Measurements from ENCODE around the gene MGAT5. TPM values are rescaled to one million over a fixed set of nuclear protein-coding genes. Genes with fewer than 3 reads are reported as not detected.

Gene MGAT5
- total RNA-seq, 1 donor from 2014 or later: 37.6 TPM

DNA sequence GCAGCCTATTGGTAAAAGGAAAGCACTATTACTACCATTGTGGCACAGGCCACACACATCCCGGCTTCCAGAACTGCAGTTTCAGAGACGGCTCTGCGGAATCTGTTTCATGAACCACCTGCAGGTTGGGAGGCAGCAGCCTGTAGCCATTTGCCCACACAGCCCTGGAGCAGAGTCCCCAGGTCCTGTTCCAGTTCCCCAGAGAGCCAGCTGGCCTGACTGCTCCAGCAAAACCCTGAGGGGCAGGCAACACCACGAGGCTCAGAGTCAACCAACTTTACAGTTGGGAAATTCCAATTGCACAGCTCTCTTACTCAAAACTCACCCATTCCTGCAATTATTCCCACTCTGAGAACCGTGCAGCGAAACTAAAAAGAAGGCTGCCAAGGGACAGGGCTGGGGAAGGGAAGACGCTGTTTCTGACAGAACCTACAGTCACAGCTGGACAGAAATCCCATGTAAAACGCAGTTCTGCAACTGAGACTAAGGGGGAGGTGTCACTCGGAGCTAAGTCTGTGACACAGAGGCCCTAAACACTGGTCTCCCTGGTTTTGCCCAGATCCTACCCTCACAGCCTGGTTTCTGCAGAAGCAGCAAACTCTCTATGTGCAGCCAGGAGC is 245.5 kb downstream of the MGAT5 start:
- H3K9me3 ChIP-seq (ENCODE audit: control insufficient read depth in 3 of 3, low read length in 3 of 3): no peaks in the 10 kb centered on the region
- no peak overlapping the region for H3K9ac ChIP-seq (ENCODE audit: low read depth in 1 of 3, low read length in 3 of 3)
- H3K4me1 ChIP-seq (ENCODE audit: control insufficient read depth in 3 of 3, insufficient read depth in 3 of 3, low read length in 3 of 3): no peaks in the 10 kb centered on the region
- no peaks in the 10 kb centered on the region for H3K36me3 ChIP-seq (ENCODE audit: control insufficient read depth in 3 of 3, insufficient read depth in 3 of 3, low read length in 3 of 3)
- peaks cover under 1 to 3% (median 2%) of the 10 kb centered on the region in 3 donors for H3K27me3 ChIP-seq (ENCODE audit: control insufficient read depth in 3 of 3, insufficient read depth in 3 of 3, low read length in 3 of 3)
- no peak overlapping the region for H3K4me3 ChIP-seq (ENCODE audit: low read length in 3 of 3)
- H3K27ac ChIP-seq (ENCODE audit: low read depth, low read length): no peak overlapping the region

GRCh38 chr2:134500211-134500935 is 246.5 kb downstream of the MGAT5 start:
- H3K9me3 ChIP-seq (ENCODE audit: control insufficient read depth in 3 of 3, low read length in 3 of 3): no peaks in the 10 kb centered on the region
- H3K27ac ChIP-seq (ENCODE audit: low read depth, low read length): no peak overlapping the region
- no peaks in the 10 kb centered on the region for H3K4me1 ChIP-seq (ENCODE audit: control insufficient read depth in 3 of 3, insufficient read depth in 3 of 3, low read length in 3 of 3)
- no peak overlapping the region for H3K4me3 ChIP-seq (ENCODE audit: low read length in 3 of 3)
- peaks cover 0 to 3% (median 0%) of the 10 kb centered on the region in 3 donors for H3K27me3 ChIP-seq (ENCODE audit: control insufficient read depth in 3 of 3, insufficient read depth in 3 of 3, low read length in 3 of 3)
- H3K9ac ChIP-seq (ENCODE audit: low read depth in 1 of 3, low read length in 3 of 3): no peak overlapping the region
- no peaks in the 10 kb centered on the region for H3K36me3 ChIP-seq (ENCODE audit: control insufficient read depth in 3 of 3, insufficient read depth in 3 of 3, low read length in 3 of 3)

DNA sequence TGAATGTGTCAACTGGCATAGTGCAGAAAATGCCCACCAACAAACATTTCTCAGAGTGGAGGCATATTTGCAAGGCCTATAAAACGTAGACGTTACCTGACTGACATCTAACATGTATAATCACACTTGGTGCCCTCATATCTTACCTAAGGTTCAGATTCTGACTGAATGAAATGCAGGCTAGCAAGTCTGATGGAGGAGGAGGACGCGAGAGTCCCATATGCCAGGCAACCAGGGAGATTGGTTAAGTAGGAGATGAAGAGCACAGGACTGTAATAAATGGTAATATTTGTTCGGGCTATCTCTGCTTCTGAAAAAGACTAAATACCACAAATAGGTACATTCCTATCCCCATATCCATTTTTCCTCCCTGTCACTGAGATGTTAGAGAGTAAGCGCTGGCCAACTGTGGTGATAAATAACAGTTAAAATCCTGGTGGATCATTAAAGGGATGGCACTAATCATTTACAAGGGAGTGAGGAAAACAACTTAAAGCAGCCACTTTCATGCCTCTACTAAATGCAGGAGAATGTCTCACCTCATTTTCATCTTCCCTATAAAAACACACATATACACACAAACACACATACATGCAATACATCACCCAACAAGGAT is 247.7 kb downstream of the MGAT5 start:
- H3K27ac ChIP-seq (ENCODE audit: low read depth, low read length): no peak overlapping the region
- no peak overlapping the region for H3K9ac ChIP-seq (ENCODE audit: low read depth in 1 of 3, low read length in 3 of 3)
- H3K27me3 ChIP-seq (ENCODE audit: control insufficient read depth in 3 of 3, insufficient read depth in 3 of 3, low read length in 3 of 3): peaks cover 0 to 3% (median 0%) of the 10 kb centered on the region in 3 donors
- no peaks in the 10 kb centered on the region for H3K9me3 ChIP-seq (ENCODE audit: control insufficient read depth in 3 of 3, low read length in 3 of 3)
- no peak overlapping the region for H3K4me3 ChIP-seq (ENCODE audit: low read length in 3 of 3)
- no peaks in the 10 kb centered on the region for H3K4me1 ChIP-seq (ENCODE audit: control insufficient read depth in 3 of 3, insufficient read depth in 3 of 3, low read length in 3 of 3)
- H3K36me3 ChIP-seq (ENCODE audit: control insufficient read depth in 3 of 3, insufficient read depth in 3 of 3, low read length in 3 of 3): no peaks in the 10 kb centered on the region

DNA sequence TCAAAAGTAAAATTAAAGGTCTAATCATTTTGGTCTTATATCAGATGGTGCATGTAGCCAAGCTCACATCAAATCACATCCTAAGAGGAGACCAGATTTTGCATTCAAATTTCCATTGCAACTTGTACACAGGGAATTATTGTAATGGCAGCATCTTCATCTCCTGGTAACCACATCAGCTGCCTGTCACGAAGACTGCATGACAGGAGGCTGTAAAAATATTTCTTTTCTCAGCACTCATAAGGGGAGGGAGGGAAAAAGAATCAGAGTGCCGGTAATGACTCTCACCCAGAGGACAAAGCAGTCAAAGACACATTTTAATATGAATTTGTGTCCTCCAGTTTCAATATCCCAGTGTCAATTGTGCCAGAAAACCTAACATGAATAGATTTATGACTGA is 248.2 kb downstream of the MGAT5 start:
- Histone ChIP-seq H3K27me3 (ENCODE audit: control insufficient read depth in 3 of 3, insufficient read depth in 3 of 3, low read length in 3 of 3) (peaks cover 0 to 3% (median 0%) of the 10 kb centered on the region in 3 donors), H3K9ac (ENCODE audit: low read depth in 1 of 3, low read length in 3 of 3) (no peak overlapping the region), H3K4me3 (ENCODE audit: low read length in 3 of 3) (no peak overlapping the region), H3K4me1 (ENCODE audit: control insufficient read depth in 3 of 3, insufficient read depth in 3 of 3, low read length in 3 of 3) (no peaks in the 10 kb centered on the region), H3K36me3 (ENCODE audit: control insufficient read depth in 3 of 3, insufficient read depth in 3 of 3, low read length in 3 of 3) (no peaks in the 10 kb centered on the region), H3K9me3 (ENCODE audit: control insufficient read depth in 3 of 3, low read length in 3 of 3) (no peaks in the 10 kb centered on the region), H3K27ac (ENCODE audit: low read depth, low read length) (no peak overlapping the region)

Small RNA genes lying within 50 kb of the gene (small RNA-seq; reads per million reads assigned to genes)
- not detected for gene RNA5SP104

All from skeletal muscle tissue (tissue), 5 donors.